ENCODE measurements around the gene USP22.

Gene USP22

DNA sequence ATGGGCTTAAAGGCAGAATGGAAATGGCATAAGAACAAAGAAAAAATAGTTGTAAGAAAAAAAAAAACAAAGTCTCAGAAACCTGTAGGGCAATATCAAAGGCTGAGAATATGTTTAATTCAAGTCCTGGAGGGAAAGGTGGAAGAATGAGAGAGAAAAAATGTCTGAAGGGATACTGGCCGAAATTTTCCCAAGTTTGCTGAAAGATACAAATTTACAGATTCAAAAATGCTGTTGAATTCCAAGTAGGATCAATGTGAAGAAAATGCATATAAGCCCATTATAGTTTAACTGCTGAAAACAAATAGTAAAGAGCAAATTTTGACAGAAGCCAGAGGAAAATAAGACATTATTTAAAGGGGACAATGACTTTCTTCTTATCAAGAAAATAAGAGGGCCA, 6.6 kb upstream of the USP22 start:
- DNase-seq (ENCODE audit: low spot score) (no peak), FAIRE-seq (no peak)

DNA sequence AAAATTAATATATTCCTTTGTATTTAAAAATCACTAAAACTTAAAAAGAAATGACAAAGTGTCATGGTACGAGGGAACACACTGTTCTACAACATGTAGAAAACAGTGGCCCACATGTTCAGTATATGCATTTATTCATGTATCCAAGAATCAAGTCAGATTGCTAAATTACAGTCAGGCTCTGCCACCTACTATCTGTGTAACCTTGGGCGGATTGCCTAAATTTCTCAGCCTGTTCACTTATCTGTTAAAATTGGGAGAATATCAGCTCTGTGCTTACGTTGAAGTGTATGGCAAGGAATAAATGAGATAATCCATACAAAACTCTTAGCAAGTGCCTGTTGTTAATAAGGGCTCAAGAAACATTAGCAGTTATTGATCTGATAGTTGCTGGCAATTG, 3.4 kb upstream of the USP22 start:
- no peak for DNase-seq (ENCODE audit: low spot score)
- FAIRE-seq = no peak

DNA sequence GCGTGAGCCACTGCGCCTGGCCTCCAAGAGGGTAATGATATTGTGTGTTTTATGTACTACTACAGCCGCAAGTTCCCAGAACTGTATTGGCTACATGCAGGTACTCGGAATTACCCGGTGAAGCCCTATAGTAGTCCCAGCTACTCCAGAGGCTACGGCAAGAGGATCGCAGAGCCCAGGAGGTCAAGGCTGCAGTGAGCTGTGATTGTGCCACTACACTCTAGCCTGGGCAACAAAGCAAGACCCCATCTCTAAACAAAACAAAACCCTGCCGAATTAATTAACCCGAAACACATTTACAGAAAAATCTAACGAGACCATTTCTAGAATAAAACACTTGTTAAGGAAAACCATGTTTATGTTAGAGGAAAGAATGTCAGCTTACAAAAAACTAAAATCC, 2.2 kb upstream of the USP22 start:
- DNase-seq (ENCODE audit: low spot score) = no peak
- FAIRE-seq = no peak

DNA sequence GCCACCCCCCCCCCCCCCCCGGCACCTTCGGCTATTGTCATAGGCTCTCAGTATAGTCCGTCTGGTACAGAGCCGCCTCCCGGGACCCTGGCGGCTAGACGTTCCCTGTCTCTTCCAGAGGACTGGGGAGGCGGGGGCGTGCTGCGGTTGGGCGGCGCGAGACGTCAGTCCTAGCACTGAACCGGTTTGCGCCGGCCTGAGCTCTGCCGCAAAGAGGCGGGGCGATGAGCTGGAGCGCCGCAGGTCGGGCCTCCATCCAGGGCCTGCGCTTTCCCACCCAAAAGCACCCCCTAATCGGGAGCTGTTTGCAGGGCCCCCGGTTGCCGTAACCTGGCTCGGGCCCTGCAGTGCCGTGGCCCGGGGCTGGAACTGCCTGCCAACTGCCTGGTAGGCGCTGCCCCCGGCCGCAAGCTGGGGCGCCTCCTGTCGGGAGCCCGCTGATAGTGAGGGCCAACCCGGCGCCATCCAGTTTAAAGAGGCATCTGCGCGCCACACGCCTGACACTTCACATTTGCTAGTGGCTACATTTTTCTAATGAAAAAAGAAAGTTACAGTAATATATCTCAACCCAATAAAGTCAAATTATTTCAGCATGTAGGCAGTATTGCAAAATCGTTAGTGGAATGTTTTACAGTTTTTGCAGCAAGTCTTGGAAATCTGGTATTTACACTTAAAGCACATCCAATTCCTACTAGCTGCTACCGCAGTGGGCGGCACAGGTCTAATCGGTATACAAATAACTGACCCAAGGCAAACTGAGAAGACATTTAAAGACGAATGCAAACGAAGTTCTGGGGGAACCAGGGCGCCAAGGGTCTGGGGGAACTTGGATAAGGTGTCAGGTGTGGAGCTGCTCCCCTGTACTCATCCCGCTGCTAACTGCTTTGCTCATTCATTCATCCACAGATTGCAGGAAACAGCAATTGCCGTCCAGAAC, 753 bp upstream of the USP22 start:
- no peak for FAIRE-seq
- peak; percentile 96 for DNase-seq (ENCODE audit: low spot score)

DNA sequence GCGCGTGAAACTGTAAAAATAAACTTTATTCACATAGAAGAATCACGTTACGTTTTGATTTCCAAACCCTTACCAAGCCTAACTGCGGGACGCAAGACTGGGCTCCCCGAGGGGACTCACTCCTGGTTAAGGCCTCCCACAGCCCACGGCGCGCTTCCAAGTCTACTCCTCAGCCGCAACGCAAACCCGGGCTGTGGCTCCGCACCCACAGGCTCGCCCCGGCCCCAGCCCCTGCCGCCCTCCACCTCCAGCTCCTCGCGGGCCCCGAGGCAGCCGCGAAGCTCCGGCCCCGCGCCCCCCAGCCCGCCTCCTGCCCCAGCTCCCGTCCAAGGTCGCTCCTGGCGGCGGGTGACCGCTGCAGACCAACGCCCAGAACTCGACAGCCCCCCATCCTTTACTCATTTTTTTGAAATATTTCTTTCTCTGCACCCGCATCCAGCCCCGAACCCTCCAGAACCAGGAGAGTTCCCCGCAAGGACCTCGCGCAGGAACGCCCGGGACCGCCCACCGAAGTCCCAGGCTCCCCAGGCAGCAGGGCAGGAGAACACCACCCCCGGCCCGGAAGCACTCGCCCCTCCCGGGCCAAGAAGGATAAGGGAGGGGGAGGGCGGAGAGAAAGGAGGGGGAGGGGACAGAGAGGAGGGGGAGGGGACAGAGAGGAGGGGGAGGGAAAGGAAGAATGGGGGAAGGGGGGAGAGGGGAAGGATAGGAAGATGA, 912 bp downstream of the USP22 start:
- peak; percentile 69 for DNase-seq (ENCODE audit: low spot score)
- FAIRE-seq = no peak

DNA sequence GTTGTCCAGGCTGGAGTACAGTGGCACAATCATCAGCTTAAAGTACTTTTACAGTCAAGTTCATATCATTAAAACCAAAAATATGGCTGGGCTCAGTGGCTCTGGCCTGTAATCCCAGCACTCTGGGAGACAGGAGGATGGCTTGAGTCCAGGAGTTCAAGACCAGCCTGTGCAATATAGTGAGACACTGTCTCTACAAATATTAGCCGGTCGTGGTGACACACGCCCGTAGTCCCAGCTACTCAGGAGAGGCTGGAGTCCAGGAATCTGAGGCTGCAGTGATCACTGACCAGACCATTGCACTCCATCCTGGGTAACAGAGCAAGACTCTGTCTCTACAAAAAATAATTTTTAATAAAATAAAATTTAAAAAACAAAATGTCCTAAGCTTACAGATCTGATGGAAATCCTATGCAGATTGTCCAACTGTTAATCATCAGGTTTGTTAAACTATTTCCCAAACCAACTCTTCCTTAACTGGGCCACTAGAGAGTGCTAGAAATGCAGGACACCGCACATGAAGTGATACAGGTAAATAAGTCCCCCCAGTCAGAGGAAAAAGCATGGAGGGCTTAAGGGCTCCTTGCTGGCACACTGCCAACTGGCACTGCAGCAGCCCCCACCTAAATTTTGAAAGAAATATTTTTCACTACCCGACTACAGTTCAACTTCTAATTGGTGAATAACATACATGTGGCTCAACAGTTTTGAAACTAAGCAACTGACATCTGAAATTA, 2.8 kb downstream of the USP22 start:
- FAIRE-seq = peak; percentile 28
- peak; percentile 62 for DNase-seq (ENCODE audit: low spot score)

DNA sequence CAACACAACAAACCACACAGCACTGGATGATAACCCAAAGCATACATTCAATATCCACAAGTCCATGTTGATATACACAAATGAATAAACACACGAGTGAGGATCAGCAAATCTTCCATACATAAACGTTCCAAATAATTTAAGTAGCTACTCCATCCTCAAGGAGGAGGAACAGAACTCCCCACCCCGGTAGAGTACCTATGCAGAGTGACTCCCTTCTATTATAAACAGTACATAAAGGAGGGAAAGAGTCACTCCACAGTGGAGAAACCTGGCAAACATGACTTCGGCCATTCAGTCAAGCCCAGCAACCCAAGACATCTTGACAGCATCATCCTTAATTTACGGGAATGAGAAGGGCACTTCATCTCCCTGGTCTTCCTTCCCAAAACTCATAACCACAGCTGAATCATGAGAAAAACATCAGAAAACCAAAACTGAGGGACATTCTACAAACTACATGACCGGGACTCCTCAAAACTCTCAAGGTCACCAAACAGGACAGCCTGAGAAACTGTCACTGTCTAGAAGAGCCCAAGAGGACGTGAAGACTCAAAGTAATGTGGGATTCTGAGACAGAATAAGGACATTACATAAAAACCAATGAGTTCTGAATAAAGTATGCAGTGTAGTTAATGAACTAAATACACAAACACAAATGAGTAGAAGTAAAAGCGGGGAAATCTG, 5.6 kb downstream of the USP22 start:
- no peak for DNase-seq (ENCODE audit: low spot score)
- FAIRE-seq = no peak

- FAIRE-seq = no peak
- DNase-seq (ENCODE audit: low spot score) = no peak
Measured at GRCh38 chr17:21036361-21036881, 6.4 kb downstream of the USP22 start.

DNA sequence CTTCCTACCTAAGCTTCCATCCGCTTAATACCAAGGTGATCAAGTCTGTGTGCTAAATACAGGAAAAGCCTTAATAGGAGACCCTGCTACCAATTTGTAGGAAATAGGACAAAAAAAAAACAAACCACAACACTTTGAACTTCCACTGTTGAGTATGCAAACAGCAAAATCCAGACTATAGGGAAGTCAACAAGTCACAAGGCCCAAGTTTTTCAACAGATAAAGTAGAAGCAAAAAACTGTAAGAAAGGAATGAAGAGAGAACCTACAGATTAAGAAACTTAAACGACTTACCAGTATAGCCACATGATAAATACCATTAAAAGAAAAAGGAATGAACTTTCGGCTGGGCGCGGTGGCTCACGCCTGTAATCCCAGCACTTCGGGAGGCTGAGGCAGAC, 7.4 kb downstream of the USP22 start:
- no peak for FAIRE-seq

DNA sequence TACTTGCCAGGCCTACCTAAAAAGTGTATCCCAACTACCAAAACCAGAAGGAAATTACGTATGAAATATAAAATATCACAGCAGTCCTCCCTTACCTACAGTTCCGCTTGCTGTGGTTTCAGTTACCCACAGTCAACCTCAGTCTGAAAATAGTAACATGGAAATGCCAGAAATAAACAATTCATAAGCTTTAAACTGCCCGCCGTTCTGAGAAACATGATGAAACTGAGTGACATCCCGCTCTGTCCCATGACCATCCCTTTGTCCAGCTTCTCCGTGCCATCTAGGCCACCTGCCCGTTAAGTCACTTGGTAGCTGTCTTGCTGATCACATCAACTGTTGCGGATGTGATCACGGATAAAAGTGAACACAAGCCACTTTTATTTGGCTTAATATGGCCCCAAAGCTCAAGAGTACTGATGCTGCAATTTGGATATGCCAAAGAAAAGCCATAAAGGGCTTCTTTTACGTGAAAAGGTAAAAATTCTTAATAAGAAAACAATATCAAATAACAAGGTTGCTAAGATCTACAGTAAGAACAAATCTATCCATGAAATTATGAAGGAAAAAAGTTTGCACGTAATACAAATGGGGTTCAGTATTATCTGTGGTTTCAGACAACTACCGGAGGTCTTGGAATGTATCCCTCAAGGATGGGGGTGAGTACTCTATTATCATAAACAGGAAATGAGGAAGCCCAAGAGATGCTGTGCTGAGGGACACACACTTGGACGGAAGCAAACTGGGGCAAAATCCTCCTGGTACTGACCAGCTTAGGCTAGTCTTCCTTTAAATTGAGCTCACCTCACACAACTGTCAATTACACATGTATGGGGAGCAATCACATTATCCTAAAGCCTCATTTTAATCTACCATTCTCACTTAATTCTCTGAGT, 8.2 kb downstream of the USP22 start:
- FAIRE-seq (no peak), DNase-seq (ENCODE audit: low spot score) (no peak)

More for the DNA sequence above, 7.4 kb downstream of the USP22 start:
- DNase-seq (ENCODE audit: low spot score) = no peak

DNA sequence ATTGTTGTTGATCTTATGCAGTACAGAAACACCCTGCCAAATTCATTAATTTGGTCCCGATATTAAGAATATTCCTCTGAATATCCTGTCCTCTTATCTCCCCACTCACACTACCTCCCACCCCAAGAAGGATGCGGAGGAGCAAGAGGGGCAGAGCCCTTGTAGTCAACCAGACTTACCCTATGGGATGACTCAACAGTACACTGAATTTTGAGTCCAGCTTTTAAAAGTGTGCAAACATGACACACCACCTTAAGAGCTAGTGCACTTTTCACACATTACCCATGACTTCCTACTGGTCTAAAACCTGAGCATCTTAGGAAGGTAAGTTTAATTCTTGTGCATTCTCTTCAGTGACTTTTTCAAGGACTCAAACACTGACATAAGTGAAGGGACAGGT, 9.5 kb downstream of the USP22 start:
- no peak for FAIRE-seq
- DNase-seq (ENCODE audit: low spot score) = no peak

DNA sequence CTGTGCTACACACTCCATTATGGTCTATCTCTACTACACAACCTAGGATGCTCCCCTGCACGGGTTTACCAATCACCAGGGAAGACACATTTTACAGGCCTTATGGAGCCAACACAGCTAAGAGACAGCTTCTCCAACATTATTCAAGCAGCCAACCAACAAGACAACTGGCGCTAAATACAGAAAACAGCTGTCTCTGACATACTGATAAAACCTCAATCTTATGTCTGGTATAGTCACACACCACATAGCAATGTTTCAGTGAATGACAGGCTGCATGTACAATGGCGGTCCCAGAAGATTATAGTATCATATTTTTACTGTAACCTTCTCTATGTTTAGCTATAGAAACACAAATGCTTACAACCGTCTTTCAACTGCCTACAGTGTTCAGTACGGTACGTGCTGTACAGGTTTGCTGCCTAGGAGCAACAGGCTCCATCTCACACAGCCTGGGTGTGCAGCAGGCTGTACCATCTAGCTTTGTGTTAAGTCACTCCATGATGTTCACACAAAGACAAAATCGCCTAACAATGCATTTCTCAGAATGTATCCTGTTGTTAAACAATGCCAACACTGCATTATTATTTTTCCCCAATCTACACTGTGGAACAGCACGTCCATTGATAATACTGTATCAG, 10.9 kb downstream of the USP22 start:
- DNase-seq (ENCODE audit: low spot score) (no peak), FAIRE-seq (no peak)

DNA sequence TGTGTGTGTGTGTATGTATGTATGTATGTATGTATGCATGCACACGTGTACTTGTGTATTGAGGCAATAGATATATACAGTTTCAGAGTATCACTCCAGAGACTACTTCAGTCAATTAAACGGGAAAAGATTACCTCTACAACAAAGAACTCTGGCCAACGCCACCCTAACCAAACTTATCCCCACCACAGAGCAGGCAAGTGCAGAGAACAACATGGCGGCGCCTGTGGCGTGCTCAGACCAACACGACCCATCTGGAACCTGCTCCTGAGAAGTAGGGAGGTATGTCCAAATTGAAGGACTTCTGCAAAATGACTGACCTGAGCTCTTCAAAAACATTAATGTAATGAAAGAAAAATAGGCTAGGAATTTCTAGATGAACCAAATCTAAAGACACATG, 12.4 kb downstream of the USP22 start:
- FAIRE-seq (no peak), DNase-seq (ENCODE audit: low spot score) (no peak)

DNA sequence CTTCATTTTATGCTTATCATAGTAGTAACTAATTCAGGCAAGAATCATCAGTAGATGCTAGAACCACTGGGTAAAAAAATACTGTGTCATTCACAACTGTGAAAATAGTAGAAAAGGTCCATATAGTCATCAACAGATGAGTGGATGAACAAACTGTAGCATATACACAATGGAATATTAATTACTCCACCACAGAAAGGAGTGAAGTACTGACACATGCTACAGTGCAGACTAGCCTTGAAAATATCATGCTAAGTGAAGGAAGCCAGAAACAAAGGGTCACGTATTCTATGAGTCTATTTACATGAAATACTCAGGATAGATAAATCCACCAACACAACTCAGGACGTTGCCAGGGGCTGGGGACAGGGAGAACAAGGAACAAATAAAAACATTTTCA, 13.3 kb downstream of the USP22 start:
- no peak for DNase-seq (ENCODE audit: low spot score)
- no peak for FAIRE-seq

DNA sequence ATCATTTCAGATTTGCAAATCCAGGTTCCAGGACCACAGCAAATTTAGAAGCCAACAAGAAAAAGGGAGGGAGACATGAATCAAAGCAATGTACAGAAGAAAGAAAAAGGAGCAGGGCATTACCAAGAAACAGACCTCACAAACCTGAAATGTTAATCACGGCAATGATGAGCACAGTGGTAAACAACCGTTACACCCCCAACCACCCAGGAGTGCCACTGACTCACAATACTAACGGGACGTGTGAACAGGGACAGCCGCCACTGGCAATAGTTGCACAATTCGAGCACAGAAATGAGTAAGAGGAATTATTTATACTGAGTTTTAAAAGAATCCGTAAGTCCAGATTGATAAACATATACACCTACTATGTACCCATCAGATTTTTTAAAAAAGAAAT, 13.8 kb downstream of the USP22 start:
- DNase-seq (ENCODE audit: low spot score) = no peak
- no peak for FAIRE-seq

DNA sequence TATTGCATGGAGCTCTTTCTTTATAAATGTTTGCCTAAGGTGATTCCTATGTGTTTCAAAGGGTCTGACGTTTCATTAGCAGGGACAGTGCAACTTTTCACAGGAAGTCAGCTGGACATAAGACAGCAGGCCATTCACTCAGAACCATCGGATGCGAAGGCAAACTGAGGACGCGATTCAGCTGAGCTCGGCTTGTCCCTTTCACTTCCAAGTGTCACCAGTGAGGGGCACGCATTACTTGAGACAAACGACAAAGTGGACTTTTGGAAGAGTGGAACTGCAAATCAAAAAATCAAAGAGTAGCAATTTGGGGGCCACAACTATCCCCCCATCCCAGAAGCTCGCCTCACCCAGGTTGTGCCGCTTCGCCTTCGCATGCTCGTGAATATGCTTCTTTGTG, 14.6 kb downstream of the USP22 start:
- FAIRE-seq = no peak
- DNase-seq (ENCODE audit: low spot score) = no peak

DNA sequence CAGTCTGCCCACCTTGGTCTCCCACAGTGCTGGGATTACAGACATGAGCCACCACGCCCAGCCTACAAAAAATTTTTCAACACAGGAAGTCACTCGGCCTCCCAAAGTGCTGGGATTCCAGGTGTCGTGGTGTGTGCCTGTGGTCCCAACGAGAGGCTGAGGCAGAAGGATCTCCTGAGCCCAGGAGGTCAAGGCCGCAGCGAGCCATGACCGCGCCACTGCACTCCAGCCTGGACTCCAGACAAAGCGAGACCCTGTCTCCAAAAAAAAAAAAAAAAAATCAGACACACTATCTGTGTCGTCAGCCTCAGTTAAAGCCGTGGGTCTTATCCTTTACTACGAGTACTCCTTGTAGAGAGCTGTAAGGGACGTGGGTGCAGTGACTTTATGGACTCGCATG, 15.8 kb downstream of the USP22 start:
- FAIRE-seq (no peak), DNase-seq (ENCODE audit: low spot score) (no peak)

DNA sequence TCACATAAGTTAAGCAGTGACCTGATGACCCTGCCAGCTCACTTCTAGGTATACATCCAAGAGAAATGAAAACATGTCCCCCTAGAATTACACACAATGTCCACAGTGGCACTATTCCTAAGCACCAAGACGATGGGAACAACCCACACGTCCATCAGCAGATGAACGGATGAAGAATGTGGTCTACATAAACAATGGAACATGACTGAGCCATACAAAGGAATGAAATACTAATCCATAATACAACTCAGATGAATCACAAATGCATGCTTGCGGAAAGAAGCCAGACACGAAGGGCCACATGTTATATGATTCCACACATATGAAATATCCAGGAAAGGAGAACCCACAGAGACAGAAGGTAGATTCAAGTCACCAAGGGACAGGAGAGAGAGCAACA, 17.4 kb downstream of the USP22 start:
- FAIRE-seq (no peak), DNase-seq (ENCODE audit: low spot score) (no peak)

- DNase-seq (ENCODE audit: low spot score) = no peak
- FAIRE-seq = no peak
Measured at GRCh38 chr17:21024024-21024423, 18.8 kb downstream of the USP22 start.
